BJ (cell line): ENCODE measurements around the gene SPON1. TPM values are rescaled to one million over a fixed set of nuclear protein-coding genes. Genes with fewer than 3 reads are reported as not detected.
"Not testable (repeated sequence)": the region's sequence is repeated elsewhere in the genome, so short reads cannot be mapped to it uniquely, and the experiment has no call there.

Experiments
- CTCF ChIA-PET: fragments of 350-600 bp; formaldehyde crosslinking; extraction: SDS; loops from one replicate; lab custom pipeline; 2021; ENCODE audit warnings: antibody characterized with exemption, inconsistent platforms; lab: Yijun Ruan, JAX
- POLR2A ChIA-PET: fragments of 300-600 bp; sonication (Branson Sonifier 250); formaldehyde crosslinking; extraction: SDS; loops from one replicate; lab custom pipeline; 2021; ENCODE audit warnings: antibody characterized with exemption; lab: Charles Lee
- DNase-seq: peaks from one replicate; pipeline ENCODE4 v3.0.0-alpha.2; 2011; ENCODE audit warnings: low read depth
- H3K27me3 ChIP-seq: 2 replicates; pipeline ENCODE4 v1.6.0; 2011; ENCODE audit warnings: low read length; ENCODE audit not compliant: control insufficient read depth, insufficient read depth
- H3K36me3 ChIP-seq: 2 replicates; pipeline ENCODE4 v1.5.1; 2011; ENCODE audit warnings: low read length; ENCODE audit not compliant: control insufficient read depth, insufficient read depth
- H3K4me3 ChIP-seq: 2 replicates; pipeline ENCODE4 v1.5.1; 2011; ENCODE audit warnings: low read depth, mild to moderate bottlenecking, control low read depth, low read length
- polyA plus RNA-seq: library from polyadenylated mRNA; depleted of rRNA; stranded (reverse); fragments of >200 nt; gene quantifications from 2 replicates; pipeline ENCODE4 v1.2.3, GENCODE V29; 2011
- TF ChIP-seq, protein P1 (sequence below): IDR thresholded peaks from 2 replicates; pipeline ENCODE4 v1.5.1; 2011; ENCODE audit warnings: low read depth, mild to moderate bottlenecking, control low read depth, inconsistent platforms, low read length, moderate library complexity; ENCODE audit not compliant: insufficient read depth

Gene SPON1
- polyA plus RNA-seq, 1 experiment: not detected

DNA sequence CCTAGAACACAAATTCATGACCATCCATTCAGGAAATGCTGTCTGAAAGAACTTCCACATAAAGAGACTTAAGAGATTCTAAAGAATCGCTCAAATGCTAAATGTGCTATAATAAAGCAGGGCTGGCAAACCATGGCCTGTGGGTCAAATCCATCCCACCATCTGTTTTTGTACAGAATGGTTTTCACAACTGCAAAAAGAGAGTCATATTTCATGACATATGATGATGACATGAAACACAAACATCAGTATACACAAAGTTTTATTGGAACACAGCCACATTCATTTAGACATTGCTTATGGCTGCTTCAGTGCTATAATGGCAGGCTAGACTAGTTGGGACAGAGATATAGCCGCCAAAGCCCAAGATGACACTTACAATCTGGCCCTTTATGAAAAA is 311.4 kb downstream of the SPON1 start:
- DNase-seq: no peak
- ChIA-PET CTCF (interaction anchor here (1.2 kb wide), 1 partner anchor 12 kb away, joined by 4 read pairs; no protein-coding TSS in a partner anchor), POLR2A (no interaction called here)
- TF ChIP-seq, protein P1, sequence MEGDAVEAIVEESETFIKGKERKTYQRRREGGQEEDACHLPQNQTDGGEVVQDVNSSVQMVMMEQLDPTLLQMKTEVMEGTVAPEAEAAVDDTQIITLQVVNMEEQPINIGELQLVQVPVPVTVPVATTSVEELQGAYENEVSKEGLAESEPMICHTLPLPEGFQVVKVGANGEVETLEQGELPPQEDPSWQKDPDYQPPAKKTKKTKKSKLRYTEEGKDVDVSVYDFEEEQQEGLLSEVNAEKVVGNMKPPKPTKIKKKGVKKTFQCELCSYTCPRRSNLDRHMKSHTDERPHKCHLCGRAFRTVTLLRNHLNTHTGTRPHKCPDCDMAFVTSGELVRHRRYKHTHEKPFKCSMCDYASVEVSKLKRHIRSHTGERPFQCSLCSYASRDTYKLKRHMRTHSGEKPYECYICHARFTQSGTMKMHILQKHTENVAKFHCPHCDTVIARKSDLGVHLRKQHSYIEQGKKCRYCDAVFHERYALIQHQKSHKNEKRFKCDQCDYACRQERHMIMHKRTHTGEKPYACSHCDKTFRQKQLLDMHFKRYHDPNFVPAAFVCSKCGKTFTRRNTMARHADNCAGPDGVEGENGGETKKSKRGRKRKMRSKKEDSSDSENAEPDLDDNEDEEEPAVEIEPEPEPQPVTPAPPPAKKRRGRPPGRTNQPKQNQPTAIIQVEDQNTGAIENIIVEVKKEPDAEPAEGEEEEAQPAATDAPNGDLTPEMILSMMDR: no peak
- Histone ChIP-seq H3K4me3 (no peak overlapping the region), H3K27me3 (no peaks in the 10 kb centered on the region), H3K36me3 (peaks cover 1% of the 10 kb centered on the region; the same call in 1 of the 2 replicates)

DNA sequence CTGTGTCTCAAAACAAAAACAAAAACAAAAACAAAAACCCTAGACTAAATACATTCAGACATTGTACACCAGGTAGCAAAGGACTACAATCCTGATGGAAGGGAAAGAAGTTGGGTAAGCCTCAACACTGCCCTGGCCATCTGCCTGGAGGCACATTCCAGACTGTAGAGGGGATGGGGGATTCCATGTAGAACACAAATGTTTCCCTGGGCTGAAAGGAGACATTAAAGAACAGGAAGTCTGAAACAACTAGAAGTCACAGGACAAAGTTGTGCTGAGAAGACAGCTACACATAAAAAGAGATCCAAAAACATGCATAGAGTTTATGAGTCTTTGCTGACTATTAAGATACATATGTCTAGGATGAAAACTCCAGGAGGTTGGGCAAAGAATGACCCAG is 312.6 kb downstream of the SPON1 start:
- TF ChIP-seq, protein P1: 0 out of 2 replicates have a peak, but pooled peaks have one; percentile 7
- ChIA-PET POLR2A (no interaction called here), CTCF (interaction anchor here (0.7 to 1.2 kb wide), 3 partner anchors 33 to 181 kb away, joined by 3 to 4 read pairs (median 3); no protein-coding TSS in a partner anchor)
- peak; percentile 6 for DNase-seq
- Histone ChIP-seq H3K4me3 (no peak overlapping the region), H3K36me3 (peaks cover 1% of the 10 kb centered on the region; the same call in 1 of the 2 replicates), H3K27me3 (no peaks in the 10 kb centered on the region)

DNA sequence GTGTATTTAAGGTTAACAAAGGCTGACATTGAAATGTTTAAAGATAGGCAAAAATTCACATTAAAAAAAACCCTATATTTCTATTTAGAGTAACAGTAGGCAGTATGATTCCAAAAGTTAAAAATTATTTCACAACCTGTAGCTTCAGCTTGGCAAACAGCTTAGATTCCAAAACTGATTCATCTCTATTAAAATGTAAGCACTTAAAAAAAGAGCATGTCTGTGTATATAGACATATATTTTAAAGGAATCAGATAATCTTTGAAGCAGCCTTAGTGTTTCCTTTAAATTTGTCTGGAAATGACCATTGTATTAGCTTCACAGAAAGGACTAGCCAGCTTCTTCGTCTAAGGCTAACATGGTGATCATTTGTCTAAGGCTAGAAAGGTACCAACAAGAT is 316.3 kb downstream of the SPON1 start:
- H3K4me3 ChIP-seq, DNase-seq, H3K27me3 ChIP-seq, POLR2A ChIA-PET, H3K36me3 ChIP-seq: not testable (repeated sequence)
- CTCF ChIA-PET: interaction anchor here (1.1 kb wide), 1 partner anchor 22 kb away, joined by 3 read pairs; no protein-coding TSS in a partner anchor

DNA sequence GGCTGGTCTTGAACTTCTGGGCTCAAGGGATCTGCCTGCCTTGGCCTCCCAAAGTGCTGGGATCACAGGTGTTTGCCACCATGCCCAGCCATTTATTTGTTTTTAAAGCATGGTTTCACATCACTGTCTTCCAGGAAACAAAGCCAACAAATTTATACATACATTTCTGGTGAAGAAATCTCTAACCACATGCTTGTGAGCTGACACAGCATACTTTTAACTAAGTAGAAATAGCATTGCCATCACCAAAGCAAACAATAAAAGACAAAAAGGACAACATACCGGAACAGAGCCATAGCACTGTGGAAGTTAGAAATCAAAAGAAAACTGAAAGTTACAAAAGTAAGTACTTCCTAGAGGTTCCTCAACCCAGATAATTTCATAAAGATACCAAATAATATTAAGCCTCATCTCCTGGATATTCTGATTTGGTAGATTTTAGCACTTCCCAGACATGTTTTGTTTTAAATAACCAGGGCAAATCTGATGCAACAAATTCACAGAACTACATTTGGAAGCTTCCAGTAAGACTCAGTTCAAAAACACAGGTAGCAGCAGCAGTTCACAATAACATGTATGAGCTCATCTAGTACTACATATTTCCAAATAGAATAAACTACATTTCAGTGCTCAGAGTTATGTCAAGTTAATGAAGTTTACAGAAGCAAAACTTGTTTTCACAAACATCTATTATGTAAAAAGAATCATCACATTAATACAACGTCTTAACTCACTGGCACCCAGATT is 325.8 kb downstream of the SPON1 start:
- Histone ChIP-seq H3K27me3 (no peaks in the 10 kb centered on the region), H3K36me3 (no peaks in the 10 kb centered on the region), H3K4me3 (0 out of 2 replicates have a peak overlapping the region, but pooled peaks have one; percentile 1)
- TF ChIP-seq, protein P1: no peak
- ChIA-PET POLR2A (no interaction called here), CTCF (interaction anchor here (0.8 to 2.1 kb wide), 6 partner anchors 12 to 167 kb away, joined by 3 to 10 read pairs (median 4); no protein-coding TSS in a partner anchor)
- DNase-seq: peak; percentile 74

DNA sequence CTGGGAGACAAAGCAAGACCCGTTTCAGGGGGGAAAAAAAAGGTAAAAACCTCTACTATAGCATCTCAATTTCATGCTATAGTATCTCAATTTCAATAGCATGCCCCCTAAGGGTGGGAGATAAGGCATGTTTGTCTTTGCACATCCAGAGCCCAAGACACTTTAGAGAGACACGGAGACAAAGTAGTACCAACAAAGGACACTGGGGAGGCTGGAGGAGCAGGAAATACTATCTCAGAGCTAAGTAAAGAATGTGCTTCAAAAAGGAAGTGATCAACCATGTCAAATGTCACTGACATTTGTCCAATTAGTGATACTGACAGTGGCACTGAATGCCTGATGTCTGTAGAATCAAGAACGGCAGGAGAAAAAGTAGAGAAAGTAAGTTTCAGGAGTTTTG is 327.9 kb downstream of the SPON1 start:
- no peak for DNase-seq
- no peaks in the 10 kb centered on the region for H3K27me3 ChIP-seq
- CTCF ChIA-PET: interaction anchor here (1.3 kb wide), 1 partner anchor 123 kb away, joined by 5 read pairs; no protein-coding TSS in a partner anchor
- H3K36me3 ChIP-seq: no peaks in the 10 kb centered on the region; the same call in 1 of the 2 replicates
- TF ChIP-seq, protein P1: no peak
- POLR2A ChIA-PET: no interaction called here
- no peak overlapping the region for H3K4me3 ChIP-seq
